CD4-positive, alpha-beta T cell treated with Interleukin-6 for 4 hours (primary cell): ENCODE data around the gene RHBDF2.

Source experiments
- DNase-seq: peaks from one replicate; pipeline ENCODE4 v3.0.0-alpha.2; 2020; ENCODE audit warnings: mixed read lengths

RHBDF2 gene

DNA sequence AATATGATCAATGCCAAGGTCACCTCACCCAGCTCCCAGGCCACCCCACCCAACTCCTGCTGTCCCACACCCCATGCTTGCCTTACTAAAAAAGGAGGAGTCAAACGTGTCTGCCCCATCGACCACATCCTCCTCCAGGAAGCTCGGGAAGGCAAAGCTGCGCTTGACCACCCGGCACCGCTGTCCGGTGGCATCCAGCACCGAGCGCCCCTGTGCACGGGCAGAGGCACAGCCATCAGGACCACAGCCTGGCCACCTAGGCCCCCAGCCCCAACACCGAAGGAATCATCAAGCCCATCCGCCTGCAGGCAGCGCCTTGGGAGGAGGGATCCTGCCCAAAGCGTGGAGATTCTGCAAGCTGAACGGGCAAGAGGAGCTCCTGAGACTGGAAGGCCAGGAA is 23.6 kb downstream of the RHBDF2 start:
- no peak for DNase-seq

DNA sequence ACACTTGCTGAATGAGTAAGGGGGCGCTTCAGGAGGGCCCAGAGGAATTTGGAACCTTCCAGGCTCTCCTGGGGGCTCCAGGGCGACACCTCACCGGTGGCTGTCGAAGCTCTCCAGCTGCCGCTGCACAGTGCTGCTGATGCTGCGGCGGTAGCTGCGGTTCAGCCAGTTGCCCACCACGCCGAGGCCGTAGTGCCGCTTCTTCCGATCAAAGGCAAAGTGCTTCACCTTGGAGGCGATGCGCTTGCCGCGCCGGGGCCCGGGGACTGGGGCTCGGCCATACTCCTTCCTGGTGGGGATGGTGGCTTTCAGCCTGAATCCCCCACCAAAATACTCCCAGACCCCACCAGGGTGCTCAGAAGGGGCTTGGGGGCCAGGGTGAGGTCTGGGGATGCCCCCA is 24.5 kb downstream of the RHBDF2 start:
- DNase-seq, result no peak

DNA sequence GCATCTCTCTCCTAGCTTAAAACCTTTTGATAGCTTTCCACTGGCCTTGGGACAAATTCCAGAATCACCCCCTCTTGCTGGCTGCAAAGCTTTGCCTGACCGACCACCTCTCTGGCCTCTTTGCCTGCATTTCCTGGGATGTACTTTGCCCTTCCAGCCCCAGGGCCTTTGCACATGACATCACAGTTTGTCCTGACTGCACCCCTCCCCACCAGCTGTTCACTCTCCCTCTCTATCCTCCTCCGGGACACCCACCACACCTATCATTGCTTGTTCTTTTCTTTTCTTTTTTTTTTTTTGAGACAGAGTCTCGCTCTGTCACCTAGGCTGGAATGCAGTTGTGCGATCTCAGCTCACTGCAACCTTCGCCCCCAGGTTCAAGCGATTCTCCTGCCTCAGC is 25.9 kb downstream of the RHBDF2 start:
- no peak for DNase-seq

DNA sequence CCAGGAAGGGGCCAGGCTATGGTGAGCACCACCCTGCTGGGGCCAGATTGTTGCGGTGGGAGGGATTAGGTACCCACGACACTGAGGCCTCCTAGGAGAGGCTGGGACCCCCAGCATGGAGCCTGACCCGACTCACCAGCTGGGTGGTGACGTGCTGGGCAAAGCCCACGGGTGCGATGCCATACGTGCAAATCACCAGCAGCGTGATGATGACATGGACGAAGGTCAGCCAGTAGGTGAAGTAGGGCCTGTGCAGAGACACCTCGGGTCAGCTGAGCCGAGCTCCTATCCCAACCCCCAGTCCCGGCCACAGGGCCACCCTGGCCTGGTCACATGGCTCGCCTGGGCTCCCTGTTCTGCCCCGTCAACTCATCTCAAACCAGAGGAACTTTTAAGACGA is 26.3 kb downstream of the RHBDF2 start:
- no peak for DNase-seq

DNA sequence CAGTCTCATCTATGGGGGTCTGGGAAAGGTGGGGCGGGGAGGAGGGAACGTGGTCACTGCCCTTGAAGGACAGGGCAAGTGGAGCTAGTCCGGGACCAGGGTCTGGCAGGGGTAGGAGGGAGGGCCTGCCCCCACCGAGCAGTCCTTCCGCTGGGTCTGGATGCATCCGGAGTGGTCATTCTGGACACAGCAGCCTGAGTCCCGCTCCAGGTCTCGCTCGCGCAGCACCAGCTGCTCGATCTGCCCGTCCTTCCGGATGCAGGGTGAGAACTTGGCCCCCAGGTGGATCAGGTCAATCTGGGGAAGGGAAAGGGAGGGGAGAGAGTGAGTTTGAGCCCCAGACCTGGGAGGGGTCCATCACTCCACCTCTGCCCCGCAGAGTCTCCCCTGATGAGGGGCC is 27.0 kb downstream of the RHBDF2 start:
- DNase-seq, result no peak

DNA sequence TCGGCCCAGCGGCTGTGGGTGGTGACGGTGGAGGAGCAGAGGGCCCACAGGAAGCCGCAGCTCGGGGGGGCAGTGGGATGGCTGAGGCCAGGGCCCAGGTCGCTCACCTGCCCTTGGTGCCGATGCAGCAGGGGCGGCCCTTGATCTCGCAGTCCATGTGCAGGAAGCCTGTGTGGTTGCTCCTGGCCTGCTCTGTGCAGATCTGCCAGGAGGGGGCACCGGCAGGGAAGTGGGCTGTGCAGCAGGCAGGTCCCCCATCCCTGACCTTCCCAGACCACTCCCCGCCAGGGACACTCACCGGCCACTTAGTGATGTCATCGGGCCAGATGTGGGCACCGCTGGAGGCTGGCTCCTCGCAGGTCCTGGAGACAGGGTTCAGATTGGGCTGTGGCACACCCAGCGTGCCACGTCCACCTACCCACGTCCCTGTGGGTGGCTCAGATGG is 27.7 kb downstream of the RHBDF2 start:
- DNase-seq, result peak; percentile 36

DNA sequence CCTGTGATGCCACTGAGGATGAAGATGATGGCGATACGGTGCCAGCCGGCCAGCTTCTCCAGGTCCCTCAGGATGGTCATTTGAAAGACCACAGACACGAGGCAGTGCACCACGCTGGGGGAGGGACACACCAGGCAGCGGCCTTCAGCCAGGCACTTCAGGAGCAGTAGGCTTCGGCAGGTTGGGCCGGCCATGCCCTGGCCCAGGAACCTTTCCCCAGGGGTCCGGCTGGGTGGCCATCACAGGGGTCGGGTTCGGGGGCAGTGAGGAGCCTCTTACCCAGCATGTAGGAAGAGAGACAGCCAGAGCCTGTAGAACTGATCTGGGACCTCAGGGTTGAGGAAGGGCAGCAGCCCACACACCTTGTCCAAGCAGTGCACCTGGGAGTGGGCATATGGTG is 28.5 kb downstream of the RHBDF2 start:
- DNase-seq, result no peak

DNA sequence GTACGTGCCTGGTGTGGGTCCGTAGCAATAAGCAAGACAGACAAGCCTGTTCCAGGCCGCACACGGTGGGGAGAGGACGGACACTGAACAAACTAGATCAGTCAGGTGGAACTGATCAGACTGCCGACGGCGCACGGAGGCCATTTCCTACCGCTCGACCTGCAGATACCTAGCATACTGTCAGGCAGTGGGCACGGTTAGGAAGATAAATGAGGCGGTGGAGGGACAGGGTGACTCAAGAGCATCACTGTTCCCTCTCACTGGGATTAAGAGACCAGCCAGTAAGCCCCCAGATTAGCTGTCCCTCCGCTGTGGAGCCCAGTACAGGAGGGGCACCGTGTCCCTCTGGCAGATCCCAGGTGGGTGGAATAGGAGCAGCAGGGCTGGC is 29.0 kb downstream of the RHBDF2 start:
- DNase-seq, result no peak

DNA sequence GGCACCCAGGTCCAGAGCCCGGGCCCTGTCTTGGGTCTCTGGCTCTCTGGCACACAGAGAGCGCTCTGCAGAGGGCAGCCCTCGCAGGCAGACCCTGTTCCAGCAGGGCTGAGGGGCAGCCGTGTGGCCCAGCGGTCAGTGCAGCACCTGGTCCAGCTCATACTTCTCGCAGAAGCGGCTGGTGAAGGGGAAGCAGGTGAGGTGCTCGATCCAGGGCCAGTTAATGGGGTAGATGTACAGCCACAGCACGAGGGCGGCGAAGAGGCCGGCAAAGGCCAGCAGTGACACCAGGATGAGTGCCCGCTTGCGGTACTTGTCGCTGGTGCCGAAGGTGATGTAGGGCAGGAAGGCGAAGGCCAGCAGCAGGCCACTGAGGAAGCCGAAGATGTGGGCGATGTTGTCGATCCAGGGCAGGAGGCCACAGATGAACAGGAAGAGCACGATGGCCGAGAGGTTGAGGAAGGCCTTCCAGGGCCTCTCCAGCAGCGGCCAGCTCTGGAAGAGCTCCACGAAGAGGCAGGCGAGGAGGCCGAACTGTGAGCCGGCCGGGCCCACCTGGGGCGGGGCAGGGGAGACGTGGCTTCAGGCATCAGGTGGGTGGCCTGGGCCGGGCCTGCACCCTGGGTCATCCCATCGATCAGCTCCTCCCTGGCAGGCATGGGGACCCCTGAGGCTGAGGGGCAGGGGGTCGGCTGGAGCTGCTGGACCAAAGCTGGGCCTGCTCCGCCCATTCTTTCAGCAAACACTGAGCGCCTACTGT is 29.5 kb downstream of the RHBDF2 start:
- no peak for DNase-seq

DNA sequence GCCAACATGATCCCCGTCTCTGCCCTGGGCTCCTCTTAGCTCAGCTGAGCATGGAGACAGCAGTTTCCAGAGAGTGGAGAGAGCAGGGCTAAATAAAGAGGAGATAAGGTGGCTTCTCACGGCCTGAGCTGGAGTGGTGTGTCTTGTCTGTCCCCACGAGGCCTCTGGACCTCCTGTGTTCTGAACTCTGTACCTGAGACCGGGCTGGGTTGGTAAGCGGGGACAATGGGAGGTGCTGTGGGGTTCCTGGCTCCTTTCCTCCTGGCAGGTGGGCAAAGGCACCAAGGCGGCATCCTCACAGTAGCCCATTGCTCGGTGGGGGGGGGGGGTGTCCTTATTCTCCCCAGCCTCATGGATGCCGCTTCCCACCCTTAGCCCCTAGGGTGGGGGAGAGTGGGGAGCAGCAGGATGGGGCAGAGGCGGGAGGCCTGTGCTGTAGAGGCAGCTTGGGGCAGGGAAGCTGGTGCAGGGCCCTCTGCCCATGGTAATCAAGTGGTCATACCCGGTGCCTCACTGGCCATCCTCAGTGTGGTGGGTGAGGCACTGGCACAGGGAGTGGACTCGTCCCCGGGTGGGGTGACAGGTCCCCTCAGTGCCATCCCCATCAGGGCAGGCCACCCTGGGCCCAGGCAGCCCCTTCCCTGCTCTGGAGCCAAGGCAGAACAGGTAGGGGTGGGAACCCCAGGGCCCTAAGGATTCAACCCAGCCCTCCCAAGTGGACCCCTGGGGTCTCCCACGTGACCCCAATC is 31.1 kb downstream of the RHBDF2 start:
- no peak for DNase-seq

DNA sequence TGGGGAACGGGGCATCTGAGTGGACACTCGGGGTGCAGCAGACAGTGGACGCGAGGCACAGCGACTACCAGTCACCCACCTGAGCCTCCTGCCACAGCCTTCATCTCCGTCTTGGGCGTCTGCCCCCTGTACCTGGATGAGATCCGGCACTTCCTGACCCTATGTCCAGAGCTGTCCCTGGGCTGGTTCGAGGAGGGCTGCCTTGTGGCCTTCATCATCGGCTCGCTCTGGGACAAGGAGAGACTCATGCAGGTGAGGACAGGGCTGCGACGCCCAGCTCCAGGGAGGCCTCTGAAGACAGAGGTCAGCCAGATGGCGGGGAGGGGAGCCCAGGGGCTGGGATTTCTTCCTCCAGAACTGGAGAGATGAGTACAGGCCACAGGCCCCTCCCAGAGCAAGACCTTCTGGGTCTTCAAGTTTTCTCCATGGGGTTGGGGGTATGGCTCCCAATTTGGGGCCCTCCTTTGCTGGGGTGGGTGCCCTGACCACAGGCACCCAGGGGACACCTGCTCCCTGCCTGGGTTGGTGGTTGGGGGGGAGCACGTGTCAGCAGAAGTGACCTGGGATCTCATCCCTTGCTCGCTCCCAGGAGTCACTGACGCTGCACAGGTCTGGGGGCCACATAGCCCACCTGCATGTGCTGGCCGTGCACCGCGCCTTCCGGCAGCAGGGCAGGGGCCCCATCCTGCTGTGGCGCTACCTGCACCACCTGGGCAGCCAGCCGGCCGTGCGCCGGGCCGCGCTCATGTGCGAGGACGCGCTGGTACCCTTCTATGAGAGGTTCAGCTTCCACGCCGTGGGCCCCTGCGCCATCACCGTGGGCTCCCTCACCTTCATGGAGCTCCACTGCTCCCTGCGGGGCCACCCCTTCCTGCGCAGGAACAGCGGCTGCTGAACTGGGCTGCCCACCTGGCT is 31.9 kb downstream of the RHBDF2 start:
- DNase-seq, result no peak

DNA sequence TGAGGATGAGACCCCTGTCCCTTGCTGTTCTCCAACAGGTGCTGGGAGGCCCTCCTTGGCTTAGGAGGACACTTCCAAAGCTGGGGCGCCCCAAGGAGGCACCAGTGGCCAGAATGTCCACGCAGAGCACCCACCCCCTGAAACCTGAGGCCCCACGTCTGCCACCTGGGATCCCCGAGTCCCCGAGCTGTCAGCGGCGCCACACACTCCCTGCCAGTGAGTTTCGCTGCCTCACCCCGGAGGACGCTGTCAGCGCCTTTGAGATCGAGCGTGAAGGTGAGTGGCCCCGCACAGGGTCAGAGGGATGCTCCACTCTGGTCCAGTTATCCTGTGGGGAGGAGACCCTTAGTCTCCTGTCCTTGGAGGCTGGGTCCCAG is 32.6 kb downstream of the RHBDF2 start:
- DNase-seq, result no peak

DNA sequence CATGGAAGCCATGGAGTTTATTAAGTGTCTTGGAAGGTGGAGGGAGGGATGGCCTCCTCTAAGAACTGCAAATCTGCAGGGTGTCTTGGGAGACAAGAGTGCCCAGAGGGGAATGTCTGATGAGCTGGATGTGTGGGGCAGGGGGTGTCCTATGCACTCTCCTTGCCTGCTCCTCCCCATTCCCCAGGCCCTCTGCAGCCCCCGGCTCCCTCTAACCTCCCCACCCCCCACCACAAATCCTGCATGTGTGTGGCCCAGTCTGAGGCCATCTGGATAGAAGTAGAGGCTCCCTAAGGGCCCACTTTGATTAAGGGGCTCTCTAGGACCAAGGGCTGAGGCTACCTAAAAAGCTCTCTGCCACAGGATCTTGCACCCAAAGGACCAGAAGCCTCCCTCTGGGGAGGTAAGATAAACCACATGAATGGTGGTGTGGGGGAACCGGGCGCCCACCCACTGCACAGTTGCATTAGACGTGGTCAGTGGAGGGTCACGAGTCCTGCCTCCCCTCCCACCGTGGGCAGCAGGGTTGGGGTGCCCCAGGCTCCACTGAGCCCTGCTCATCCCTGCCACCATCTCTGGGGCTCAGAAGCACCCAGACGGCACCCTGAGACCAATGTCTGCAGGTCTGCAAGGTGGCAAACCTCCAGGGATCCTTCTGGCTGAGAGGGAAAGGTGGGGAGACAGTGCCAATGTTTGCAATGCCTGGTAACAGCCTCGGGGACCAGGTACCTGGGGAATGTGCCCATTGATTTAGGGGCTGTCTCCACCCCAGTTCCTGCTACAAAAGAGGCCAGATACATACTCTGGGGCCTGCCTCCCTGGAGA is 33.2 kb downstream of the RHBDF2 start:
- no peak for DNase-seq

DNA sequence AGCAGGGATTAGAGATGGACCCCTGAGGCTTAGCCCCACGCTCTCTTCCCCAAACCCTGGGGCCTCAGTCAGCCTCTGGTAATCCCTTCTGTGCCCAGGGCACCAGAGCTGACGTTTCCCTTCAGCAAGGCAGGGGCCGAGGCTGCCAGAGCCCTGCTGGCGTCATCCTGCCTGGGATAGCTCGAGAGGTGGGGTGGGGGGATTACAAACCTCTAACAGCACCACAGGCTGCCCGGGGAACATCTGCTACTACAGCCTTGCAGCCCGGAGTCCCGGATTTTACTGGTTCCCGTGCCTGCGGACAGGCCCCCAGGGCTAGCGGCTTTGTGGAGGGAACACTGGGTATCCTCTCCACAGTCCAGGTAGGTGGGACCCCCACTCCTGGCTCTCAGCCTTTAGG is 33.9 kb downstream of the RHBDF2 start, which contains the start of gene AANAT:
AANAT (plus strand) TSS at position 238 of the 400 bp plus-strand sequence. CDS start 1,144 bp downstream, outside the sequence.
- DNase-seq, result no peak

DNA sequence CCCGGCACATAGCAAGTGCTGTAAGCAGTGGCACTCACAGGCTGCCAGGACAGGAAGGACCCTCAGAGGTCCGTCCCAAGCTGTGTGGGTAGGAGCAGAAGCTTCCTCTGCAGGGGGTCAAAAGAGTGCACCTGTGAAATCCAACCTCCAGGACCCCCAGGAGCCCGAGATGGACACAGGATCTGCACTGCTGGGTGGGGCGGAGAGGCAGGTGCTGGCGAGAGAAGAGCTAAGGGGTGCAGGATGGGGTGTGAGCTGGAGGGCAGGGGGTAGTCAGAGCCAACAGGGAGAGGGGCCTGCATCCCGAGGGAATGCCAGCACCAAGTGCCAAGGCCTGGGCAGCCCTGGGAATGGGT is 34.5 kb downstream of the RHBDF2 start:
- DNase-seq, result no peak

DNA sequence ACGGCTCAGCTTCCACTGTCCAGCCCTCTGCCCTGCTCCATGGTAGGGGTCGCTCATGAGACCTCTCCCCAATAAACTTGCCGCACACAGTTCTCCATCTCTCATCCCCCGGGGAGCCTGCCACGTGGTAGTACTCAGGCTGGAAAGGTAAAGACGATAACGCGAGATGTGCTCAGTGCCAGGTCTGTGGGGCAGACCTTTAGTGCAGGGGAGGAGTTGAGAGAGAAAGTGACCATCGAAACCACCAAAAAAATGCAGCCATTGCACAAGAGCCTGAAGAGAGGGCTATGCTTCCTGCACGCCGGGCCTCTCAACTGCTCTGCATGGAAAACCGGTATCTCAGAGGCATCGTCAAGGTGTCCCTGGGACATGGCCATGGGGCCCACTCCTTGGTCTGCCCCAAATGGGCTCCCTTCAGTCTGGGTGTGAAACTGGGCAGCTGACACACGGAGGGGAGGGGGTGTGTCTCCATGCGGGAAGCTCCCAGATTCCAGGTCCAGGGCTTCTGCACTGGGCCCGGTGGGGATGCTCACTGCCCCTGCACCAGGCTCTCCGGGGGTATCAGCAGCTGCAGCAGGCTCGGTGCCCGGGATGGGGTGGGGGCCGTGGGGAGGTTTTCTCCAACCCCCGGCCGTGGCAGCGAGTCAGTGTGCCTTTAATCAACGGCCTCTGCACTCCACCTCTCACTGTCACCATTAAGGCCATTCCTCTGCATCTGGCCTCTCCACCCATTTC is 38.5 kb downstream of the RHBDF2 start:
- no peak for DNase-seq

DNA sequence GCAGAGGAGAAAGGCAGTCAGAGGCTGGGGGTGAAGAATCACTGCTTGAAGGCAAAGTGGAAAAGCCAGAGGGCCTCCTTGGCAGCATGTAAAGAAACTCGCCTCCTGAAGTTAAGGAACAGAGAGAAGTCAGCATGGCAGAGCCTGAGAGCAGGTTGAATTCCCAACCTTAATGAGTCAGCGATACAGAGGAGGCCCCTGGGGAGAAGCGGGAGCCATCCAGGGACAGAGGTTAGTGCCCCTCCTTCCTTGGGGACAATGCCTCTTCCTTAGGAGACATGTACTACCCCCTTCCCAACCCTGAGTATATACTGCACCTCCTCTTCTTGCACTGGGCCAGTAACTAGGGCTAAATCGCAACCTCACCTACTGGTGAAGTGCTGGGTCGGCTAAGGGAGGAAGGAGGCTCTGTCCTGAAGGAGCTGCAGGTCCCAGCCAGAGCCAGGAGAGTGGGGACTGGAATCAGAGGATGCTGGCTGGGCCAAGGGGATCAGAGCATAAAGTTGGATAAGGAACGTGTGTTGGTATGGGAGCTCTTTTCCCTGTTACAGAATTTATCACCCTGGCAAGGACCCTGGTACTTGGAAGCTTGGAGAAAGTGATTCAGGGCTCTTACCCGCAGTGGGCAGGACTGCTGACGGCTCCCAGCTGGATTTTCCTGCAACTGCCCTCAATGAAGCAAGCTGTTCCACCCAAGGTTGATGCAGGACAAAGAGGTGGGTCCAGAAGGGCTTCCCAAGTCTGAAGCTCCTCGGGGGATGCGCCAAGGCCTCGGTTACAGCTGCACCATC is 39.3 kb downstream of the RHBDF2 start:
- DNase-seq, result no peak

DNA sequence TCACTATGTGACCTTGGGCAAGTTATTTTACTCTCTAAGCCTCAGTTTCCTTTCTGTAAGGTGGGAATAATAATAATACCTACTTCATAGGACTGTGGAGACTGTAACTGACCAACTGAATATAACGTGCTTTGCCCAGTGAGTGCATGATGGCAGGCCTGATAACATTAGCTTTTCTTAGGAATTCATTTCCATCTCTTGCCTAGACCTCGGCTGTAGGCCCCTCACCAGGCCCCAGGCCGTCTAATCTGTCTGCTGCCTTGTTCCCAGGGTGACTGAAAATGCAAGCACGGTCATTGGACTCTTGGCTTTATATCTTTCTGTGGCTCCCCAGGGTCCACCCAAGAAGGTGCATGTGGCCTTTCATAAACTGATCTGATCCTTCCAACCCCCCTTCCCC is 41.5 kb downstream of the RHBDF2 start:
- no peak for DNase-seq

DNA sequence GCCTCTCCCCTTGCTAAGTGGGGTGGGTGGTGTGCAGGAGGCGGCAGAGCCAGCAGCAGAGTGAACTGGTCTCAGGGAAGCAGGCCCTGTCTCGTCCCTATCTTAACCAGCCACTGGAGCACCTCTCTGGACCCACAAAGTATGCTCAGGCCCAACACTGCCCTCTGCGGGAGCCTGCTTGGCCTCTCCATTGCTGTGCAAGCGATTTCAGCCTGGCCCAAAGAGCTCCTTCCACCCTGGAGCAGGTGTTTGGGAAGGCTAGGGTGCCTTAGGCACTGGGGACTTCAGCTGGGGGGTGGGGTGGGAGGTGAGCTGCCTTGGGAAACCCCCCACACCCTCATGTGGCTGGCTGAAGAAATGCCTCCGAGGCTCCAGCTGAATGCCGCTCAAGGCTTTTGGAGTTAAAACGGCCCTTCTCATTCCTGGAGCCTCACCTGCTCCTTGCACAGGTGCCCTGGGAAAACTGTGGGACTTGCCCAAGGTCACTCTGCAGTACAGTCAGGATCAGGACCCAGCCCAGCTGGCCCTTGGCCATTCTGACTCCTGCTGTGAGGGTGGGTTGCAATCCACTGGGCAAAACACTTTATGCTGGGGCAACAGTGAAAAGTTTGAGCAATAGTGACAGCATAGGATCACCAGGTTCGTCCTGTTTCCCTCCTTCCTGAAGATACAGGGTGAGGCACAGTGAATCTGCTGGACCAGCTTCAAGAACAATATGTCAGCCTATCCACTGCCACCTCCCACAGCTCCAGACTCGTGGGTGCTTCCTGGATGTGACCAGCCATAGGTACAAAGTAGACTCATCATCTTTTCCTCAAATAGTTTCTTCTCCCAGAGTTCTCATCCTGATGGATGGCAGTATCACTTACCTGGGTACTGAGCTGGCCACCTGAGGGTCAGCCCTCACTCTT is 42.4 kb downstream of the RHBDF2 start:
- DNase-seq, result no peak

DNA sequence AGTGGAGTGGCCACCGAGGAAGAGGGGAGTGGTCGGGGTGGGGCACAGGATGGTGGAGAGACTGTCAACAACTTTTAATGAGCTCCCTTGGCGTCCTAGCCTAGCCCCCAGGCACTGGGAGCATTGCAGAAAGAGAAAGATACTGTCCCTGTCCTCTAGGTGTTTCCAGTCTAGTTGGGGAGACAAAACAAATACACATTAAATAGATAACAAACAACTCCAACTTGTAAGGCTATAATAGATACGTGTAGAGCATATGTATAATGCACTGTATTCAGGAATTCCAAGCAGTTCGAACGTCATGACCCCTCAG is 47.8 kb downstream of the RHBDF2 start:
- no peak for DNase-seq
